GM21786 (cell line): Measurements from ENCODE around the gene MMP8.

Source experiments
- ATAC-seq: cut with Tn5 transposase; IDR thresholded peaks from one replicate; pipeline ENCODE4 v1.9.1; 2021; ENCODE audit not compliant: unreplicated experiment

The MMP8 gene

DNA sequence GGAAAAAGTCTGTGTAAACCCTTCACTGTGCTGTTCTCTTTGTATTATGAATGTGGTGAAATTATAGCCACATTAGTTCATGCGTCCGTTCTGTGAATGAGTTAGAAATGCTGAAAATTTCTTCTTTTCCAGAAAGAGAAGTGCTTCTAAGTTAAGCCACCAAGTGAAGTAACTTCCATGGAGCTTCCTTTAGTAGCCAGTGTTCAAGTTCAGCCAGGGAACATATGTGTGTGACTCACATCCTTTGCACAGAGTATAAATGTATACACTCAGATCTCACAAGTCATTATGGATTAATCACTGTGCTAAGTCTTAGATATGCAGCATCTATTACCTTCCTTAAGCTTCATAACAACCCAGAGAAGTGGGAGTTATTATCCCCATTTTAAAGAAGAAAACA is 3.1 kb upstream of the MMP8 start:
- ATAC-seq, result no peak

DNA sequence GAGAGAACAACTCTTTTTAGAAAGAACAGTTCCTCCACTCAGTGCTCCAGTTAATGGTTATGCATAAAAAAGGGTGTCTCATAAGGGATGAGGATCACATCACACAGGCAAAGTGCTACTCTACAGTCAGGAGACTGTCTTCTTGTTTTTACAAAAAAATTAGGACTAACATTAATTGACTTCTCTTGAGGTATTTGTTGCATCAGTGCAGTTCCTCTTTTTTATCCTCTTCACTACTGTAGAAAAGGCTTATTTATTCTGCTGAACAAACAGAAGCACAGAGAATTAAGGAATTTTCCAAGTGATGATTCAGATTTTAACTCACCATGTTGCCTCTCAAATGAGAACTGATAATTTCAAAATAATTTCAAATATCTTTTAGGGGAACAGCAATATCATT is 1.9 kb downstream of the MMP8 start:
- no peak for ATAC-seq

DNA sequence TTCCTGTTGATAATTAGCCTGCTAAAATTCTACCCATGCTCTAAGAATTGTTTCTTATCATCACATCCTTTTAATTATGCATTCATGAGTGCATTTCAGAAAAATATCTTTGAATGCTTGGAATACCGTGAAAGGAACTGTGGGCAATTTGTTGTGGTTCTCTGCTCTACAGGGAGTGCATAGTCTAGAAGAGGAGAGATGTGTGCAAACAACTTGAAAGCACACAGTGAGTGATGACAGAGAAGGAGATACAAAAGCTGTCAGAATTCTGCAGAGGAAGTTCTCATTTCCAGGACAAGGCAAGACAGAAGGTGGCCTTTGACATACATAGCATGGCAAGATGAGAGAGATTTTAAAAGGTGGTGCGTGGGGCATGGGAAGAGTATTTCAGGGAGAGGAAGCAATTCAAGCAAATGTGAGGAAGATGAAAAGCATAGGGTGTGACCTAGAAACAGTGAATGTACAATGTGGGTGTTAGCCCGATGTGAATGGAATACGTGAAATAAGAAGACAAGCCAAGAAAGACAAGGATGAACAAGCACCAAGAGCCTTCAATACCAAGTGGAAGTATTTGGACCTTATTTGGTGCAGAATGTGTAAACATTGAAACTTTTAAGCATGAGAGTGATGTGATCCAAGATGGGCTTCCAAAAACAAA is 5.0 kb downstream of the MMP8 start:
- ATAC-seq, result no peak

DNA sequence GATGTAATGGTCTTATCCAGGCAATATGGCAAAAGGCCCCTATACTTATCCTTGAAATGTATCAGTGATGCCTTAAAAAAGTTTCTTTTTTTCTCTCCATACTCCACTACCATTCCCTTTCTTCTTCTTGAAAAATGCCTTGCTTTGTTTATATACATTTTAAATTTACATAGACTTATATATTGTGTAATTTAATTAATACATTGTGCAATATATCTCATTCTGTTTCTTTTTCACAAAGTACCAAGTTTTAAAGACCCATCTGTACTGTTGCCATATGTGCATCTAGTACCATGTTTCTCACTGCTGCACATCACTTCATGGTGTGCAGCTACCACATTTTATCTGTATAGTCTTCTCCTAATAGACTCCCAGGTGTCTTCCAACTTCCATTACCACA is 7.5 kb downstream of the MMP8 start:
- ATAC-seq, result no peak

DNA sequence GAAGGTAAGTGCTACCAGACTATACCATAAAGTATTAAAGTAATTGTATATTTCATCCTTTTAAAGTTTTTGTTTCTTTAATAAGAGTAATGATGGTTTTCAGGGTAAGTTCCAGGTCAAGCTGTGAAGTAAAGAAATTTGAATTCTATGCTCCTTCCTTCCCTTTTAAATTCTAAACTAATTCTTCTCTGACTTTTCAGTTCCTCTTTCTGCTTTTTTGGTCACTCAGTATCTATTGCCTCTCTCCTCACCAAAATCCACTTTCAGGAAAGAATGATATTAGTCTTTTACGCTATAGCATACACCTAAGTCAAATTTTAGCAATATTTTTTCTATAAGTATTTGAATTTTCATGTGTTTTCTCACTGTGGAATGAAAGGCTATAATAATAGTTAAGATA is 8.2 kb downstream of the MMP8 start:
- ATAC-seq, result peak; percentile 69

DNA sequence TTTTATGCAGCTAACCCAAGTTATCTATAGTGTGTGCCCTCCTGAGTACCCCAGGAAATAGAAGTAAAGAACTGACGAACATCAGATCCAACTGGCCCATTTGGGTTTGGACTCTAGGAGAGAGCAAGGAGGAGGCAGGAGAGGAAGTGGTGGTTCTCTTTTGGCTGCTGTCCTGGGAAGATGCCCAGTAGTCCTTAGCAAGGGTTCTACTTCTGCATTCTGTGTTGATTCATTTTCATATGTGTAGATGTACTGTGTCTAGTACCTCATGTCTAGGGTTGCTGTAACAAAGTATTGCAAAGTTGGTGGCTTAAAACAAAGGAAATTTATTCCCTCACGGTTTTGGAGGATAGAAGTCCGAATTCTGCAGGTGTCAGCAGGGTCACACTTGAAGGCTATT is 12.6 kb downstream of the MMP8 start:
- ATAC-seq, result no peak

DNA sequence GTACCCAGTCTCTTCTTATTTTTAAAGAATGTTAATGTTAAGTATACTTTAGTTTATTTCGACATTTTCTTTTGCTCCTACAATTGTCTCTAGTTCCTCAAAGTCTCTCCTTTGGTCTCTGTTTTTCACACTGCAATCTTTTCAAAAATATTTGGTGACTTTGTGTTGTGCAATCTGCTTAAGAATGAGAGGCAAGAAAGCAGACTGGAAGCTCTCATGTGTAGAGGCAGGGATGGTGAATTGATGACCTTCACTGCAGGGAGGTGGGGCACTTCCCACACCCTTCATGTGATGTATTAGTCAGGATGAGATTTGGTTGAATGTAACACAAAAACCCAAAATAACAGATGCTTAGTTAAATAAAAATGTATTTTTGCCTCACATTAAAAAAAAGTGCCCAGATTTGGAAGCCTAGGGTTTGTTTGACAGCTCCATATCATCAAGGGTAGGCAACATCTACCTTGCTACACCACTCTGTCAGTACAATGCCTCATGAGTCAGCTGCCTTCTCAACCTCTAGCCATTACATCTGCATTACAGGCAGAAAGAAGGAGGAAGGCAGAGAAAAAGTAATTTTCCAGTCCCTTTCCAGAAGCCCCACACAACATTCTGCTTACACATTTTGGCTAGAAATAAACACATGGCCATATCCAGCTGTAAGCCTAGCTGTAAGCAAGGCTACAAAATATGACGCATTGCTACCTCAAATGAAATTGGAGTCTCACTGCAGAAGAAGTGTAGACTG is 15.4 kb downstream of the MMP8 start:
- ATAC-seq, result no peak

DNA sequence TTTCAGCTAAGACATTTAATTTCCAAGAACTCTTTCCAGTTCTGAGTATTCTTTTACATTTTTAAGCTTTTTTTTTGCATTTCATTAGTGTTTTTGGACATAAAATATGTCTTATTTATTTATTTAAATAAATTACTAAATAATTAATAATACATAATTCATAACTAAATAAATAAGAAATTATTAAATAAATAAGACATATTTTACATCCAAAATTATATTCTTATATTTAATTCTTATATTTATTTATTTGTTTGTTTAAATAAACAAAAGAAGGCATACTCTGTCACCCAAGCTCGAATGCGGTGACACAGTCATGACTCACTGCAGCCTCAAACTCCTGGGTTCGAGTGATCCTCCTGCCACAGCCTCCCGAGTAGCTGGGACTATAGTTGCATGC is 16.1 kb downstream of the MMP8 start:
- no peak for ATAC-seq

DNA sequence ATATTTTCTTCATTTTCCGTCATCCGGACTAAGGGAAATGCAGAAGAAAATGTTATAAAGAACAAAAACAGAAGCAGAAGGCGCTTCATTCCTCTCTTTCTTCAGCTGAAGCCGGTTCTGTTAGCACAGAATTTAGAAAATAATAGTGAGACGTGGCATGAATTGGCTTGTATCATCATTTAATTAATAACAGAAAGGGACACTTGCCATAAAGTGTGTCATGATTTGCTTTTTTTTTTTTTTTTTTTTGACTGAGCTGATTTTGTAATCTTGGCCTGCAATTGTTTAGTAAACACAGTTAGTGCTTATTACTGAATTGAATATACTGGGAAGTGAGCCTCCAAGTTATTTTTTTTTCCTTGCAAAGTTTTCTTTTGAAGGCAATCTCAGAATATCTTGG is 19.1 kb downstream of the MMP8 start, which contains the start of gene MMP27:
Gene MMP27, minus strand, starts transcription at position 144 of the 400 bp plus-strand sequence. Its CDS starts 55 bp downstream, at position 89.
- no peak for ATAC-seq

DNA sequence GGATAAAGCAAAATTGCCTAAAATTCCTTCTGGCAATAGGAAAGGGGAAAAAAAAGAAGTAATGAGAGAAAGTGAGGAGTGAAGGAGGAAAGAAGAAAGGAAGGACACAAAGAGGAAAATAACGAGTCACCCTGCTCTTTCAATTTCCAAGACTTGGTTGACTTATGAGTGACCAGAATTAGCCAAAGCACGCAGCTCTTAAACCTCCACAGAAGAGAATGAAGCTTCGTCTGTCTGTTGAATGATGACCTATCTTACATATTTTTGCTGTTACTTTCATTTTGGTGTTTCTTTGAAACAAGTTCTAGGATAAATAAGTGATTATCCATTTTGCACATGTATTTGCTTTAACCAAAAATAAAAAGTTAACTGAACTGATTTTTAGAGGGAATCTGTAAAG is 19.9 kb downstream of the MMP8 start:
- no peak for ATAC-seq

DNA sequence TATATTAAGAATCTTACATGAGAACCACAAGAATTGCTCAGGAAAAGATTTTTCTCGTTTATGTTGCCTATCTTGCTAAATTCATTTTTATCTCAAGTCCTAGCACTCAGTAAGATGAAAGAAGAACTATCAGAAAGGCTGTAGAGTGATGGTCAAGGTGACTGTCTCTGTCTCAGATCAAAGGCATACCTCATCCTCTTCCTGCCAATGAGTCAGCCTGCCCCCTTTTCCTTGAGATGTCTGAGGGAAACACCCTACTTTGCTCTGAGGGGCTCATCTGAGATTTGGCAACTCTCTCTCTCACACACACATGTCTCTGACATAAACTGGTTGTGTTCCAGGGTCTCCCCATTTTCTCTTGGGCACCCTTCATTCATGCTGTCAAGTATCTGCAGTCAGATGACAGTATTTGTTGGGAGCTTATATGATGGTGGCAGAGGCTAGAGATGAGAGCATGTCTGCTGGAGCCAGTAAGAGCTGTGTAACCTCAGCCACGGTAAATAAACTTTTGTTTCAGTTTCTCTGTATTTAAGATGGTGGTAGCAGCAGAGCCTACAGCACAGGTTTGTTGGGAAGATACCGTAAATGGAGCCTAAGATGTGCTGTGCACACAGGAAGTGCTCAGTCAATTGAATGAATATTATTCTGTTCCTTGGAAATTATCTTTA is 20.8 kb downstream of the MMP8 start:
- no peak for ATAC-seq

DNA sequence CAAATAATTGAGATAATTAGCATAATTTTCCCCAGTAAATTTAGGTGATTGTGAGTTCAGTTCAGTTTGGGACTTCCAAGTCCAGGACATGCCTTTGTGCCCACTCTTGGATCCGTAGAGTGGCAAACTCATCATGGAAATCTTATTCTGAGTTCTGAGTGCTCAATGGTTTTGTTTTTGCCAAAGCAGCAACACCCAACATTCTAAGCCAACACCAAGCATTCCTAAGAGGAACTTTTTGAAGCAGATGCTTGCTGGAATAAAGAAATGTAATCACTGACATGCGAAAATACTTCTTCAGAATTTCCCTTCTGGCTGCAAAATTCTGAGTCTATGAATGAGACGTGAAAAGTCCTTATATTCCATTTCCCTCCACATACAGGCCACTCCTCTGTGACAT is 29.6 kb downstream of the MMP8 start:
- ATAC-seq, result no peak

DNA sequence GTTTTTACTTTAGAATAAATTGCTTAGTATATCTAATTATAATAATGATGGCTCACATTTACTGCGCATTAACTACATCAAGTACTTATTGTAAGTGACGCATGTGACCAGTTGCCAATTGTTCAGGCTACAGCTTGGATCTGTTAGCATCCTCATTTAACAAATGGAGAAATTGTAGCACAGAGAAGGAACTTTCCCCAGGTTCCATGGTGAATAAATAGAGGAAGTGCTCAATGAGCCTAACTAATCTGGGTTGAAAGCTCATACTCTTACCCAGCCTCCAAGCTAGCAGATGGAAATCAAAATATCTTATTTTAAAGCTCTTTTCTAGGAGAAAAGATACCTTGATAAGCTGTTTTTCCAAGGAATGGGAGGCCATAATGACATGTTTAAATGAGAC is 39.0 kb downstream of the MMP8 start:
- no peak for ATAC-seq

DNA sequence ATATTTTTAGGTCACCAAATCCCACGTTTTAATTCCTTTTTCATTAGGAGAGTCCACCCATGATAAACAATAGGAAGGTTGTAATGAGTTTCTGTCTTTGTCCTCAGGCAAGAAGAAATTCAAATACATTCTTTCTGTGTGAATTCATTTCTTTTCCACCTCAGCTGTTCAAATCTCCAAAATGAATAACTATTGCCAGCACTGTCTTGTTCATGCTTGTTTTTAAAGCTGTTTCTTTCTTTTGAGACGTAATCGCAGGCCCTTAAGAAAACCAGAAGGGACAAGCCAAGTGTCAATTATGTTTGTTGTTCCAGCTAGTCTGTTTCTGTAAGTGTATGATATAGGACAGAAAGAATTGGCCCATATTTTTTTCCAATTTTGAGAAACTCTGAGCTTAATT is 39.4 kb downstream of the MMP8 start:
- no peak for ATAC-seq

DNA sequence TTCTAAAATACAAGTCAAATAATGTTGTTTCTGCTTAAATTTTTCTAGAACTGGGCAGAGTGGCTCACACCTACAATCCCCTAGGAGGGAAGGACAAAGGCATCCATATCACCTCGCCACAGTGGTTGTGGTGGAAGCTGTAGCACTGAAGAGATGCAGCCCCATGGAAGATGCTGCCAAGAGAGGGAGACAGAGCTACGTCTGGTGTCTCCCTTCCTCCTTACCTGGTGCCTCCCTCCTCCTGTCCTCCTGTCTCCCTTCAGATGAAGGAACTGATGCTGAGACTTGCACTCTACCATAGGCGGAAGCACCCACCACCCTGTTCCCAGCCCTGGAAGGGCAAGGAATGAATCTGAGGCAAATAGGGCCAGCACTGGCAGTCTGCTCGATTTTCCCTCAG is 41.5 kb downstream of the MMP8 start:
- ATAC-seq, result no peak

DNA sequence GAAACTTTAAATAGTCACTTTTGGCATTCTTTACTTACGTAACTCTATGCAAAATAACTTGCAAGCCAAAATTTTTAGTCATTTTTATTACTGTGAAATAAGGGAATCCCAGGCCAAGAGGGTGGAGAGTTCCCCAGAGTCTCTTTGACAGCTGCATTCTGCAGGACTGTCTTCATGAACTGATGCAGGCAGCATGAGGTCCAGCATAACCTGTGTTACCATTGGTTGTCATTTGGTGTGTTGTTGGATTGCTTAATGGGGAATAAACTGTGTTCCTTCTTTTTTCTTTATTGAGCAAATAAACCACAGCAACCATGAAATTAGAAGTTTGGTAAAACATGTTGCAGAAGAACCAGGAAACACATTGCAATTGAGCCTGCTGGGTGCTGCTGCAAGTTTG is 43.8 kb downstream of the MMP8 start:
- no peak for ATAC-seq

DNA sequence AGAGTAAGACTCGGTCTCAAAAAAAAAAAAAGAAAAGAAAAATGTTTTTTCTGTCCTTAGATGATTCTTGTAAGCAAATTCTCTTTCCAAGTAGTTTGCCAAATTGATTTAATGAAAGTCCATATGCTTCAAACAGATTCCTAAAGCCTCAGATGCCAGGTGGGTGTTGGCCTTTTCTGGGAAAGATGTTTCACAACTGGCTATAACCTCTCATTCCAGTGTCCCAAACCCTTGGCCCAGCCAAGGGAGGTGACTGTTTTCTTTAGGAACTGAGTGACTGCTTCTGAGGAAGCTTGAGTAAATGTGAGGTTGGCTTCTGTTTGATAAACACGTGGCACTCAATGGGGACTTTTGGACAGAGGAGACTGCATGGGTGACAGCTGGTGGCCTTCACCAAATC is 46.7 kb downstream of the MMP8 start:
- ATAC-seq, result no peak

DNA sequence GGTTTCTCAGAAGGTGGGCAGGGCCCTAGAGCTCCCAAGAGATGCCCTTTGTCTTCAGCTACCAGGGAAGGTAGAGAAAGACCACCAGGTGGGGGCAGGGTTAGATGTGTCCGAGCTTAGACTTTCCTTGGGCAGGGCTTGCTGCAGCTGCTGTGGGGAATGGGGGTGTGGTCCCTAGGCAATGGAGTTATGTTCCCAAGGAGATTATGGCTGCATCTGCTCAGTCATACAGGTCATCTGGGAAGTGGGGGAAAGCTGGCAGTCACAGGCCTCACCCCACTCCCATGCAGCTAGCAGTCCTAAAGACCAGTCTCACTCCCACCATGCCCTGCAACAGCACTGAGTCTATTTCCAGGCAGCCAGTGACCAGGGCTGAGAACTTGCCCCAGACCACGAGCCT is 48.7 kb downstream of the MMP8 start:
- ATAC-seq, result no peak

DNA sequence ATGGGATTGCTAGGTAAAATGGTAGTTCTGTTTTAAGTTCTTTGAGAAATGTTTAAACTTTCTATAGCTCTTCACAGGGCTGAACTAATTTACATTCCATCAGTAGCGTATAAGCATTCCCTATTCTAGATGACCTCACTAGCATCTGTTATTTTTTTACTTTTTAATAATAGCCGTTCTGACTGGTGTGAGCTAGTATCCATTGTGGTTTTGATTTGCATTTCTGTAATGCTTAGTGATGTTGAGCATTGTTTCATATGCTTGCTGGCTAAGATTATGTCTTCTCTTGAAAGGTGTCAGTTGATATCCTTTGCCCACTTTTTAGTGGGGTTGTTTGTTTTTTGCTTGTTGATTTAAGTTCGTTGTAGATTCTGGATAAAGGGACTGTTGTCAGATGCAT is 55.1 kb downstream of the MMP8 start:
- ATAC-seq, result no peak

DNA sequence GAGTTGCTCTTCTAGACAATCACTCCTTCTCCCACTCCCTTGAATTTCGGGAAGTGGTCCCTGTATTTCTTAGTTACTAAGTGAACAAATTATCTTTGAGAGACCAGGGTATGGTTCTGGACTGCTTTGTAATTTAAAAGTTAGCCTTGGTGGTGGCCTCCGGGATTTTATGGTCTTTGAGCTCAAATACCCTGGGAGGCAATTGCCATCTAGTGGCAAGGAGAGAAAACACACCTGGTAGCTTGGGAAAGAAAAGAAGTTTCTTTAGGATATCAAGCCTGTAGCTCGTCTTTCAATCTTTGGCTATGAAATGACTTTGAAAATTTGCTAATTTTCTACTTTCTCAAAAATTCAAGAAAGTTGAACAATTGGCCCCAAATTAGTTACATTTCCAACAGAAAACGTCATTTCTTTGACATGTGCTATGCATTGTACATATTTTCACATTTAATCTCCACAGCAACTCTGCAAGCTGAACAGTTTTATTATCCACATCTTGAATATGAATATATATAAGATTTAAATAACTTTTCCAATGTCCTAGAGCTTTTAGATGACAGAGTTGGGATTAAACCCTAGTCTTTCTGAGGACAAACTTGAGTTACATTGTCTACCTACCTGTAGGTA is 58.3 kb downstream of the MMP8 start:
- peak; percentile 54 for ATAC-seq

DNA sequence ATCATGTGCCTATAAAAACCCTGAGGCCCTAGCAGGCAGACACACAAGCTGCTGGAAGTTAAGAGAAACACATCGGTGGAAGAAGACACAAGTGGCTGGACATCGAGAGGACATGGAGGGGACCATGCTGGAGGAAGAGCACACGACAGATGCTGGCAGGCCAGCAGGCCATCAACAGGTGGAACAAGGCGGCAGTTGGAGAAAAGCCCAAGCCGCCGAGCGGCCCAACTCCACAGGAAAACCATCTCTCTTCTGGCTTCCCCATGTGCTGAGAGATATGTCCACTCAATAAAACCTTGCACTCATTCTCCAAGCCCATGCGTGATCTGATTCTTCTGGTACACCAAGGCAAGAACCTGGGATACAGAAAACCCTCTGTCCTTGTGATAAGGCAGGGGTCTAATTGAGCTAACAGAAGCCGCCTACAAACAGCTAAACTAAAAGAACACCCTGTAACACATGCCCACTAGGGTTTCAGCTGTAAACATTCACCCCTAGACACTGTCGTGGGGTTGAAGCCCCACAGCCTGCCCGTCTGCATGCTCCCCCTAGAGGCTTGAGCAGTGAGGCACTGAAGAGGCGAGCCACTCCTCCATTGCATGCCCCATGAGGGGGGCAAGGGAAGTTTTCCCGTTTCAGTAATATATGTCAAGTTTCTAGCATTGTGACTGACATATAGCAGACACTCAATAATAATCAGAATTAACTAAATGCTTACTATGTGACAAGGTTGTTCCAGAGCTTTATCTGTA is 60.6 kb downstream of the MMP8 start:
- ATAC-seq, result no peak
